ENCODE results near the gene SNX24. TPM values are rescaled to one million over a fixed set of nuclear protein-coding genes. Genes with fewer than 3 reads are reported as not detected.

The SNX24 gene
- total and polyA plus RNA-seq, 10 of the 15 experiments (the other 5 are each of a cell fraction or from before 2014, with no cell fraction given), result 0.15 to 6.6 (median 4.1) TPM

DNA sequence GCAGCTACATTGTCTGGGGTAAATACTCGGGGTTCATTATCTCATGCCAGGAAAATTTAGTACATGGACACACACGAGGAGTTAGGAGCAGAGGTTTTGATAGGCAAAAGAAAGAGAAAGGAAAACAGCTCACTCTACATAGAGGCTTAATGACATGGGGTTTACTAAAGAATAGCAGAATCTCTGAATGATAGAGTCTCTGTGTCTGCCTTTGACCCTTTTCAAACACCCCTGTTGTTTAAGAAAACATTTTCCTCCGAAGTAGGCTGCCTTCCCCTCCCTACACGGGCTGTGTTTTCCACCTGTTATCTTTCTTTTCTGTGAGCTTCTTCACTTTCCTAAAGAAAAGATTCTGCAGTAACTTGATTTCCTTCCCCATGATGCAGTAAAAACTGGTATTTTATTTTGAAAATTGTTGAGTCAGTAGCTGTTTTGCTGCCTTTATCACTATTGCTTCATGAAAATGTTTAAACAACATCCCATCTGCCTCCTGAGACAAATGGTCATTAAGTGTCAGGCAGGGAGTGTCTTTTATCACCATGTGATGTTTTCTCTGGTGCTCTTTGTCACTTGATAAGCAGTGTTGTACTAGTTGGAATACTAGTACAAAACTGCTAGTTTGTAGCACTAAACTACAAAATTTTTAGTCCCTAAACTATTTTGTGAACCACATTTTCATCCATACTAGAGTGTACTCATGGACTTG, 114.5 kb downstream of the SNX24 start (continued):
- TF ChIP-seq, protein P1, sequence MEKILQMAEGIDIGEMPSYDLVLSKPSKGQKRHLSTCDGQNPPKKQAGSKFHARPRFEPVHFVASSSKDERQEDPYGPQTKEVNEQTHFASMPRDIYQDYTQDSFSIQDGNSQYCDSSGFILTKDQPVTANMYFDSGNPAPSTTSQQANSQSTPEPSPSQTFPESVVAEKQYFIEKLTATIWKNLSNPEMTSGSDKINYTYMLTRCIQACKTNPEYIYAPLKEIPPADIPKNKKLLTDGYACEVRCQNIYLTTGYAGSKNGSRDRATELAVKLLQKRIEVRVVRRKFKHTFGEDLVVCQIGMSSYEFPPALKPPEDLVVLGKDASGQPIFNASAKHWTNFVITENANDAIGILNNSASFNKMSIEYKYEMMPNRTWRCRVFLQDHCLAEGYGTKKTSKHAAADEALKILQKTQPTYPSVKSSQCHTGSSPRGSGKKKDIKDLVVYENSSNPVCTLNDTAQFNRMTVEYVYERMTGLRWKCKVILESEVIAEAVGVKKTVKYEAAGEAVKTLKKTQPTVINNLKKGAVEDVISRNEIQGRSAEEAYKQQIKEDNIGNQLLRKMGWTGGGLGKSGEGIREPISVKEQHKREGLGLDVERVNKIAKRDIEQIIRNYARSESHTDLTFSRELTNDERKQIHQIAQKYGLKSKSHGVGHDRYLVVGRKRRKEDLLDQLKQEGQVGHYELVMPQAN (conservative IDR thresholded peaks at IDR 0.05), result no peak
- no peak for TF ChIP-seq CHD2 (IDR thresholded peaks at IDR 0.05; ENCODE audit: borderline replicate concordance, low read depth, low read length)
- TF ChIP-seq, protein P2, sequence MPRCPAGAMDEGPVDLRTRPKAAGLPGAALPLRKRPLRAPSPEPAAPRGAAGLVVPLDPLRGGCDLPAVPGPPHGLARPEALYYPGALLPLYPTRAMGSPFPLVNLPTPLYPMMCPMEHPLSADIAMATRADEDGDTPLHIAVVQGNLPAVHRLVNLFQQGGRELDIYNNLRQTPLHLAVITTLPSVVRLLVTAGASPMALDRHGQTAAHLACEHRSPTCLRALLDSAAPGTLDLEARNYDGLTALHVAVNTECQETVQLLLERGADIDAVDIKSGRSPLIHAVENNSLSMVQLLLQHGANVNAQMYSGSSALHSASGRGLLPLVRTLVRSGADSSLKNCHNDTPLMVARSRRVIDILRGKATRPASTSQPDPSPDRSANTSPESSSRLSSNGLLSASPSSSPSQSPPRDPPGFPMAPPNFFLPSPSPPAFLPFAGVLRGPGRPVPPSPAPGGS (IDR thresholded peaks at IDR 0.05; ENCODE audit: borderline replicate concordance, insufficient read depth, low read depth, low read length, poor library complexity, severe bottlenecking), result no peak
- no peak for TF ChIP-seq ETV6 (conservative IDR thresholded peaks at IDR 0.05 in 1 of 2, IDR thresholded peaks at IDR 0.05 in 1 of 2; ENCODE audit: borderline replicate concordance in 1 of 2, low read depth in 1 of 2)
- no peak for TF ChIP-seq SUZ12 (IDR thresholded peaks at IDR 0.05; ENCODE audit: unreplicated experiment)
- no peak for TF ChIP-seq ZNF217 (IDR thresholded peaks at IDR 0.05)
- TF ChIP-seq POLR2AphosphoS2 (IDR thresholded peaks at IDR 0.05; ENCODE audit: low read depth, low read length), result no peak
- no peak for TF ChIP-seq ZNF622 (IDR thresholded peaks at IDR 0.05)
- TF ChIP-seq HCFC1 (IDR thresholded peaks at IDR 0.05; ENCODE audit: low read length), result no peak

DNA sequence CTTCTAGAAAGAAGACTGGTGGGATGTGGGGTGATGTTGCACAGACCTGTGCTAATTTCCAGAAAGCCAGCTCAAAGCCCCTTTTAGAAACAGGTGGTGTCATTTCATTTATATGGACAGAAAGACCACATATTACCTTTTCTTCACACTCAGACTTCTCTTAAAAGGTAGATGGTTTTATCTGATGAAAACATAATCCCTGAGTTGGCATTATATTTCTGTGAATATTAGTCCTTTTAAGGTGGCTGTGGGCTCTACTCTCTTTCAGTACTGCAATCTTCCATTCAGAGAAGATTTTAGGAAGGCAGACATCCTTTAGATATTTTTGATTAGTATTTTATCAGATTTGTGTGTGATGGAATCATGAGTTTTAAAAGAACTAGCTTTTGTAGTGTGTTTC, 117.9 kb downstream of the SNX24 start:
- Histone ChIP-seq H3K27ac (ENCODE audit: control insufficient read depth, insufficient read depth) (no peak overlapping the region), H3K9me3 (replicated peaks; ENCODE audit: control insufficient read depth, insufficient read depth, low read length) (no peaks in the 10 kb centered on the region), H3K4me3 (no peak overlapping the region), H3K27me3 (replicated peaks in 1 of 2; ENCODE audit: control insufficient read depth in 2 of 2, insufficient read depth in 2 of 2, low read length in 1 of 2) (no peaks in the 10 kb centered on the region), H3K4me1 (ENCODE audit: control insufficient read depth, insufficient read depth, low read length) (peaks cover 7% of the 10 kb centered on the region), H2AFZ (ENCODE audit: control insufficient read depth, low read depth, low read length) (no peak overlapping the region), H4K20me1 (ENCODE audit: control insufficient read depth, insufficient read depth) (no peaks in the 10 kb centered on the region), H3K36me3 (ENCODE audit: control insufficient read depth in 2 of 2, insufficient read depth in 2 of 2, low read length in 1 of 2) (no peaks in the 10 kb centered on the region), H3K79me2 (ENCODE audit: control insufficient read depth, insufficient read depth, low read length) (no peaks in the 10 kb centered on the region), H3K9ac (ENCODE audit: control insufficient read depth, insufficient read depth, low read length) (no peak overlapping the region), H3K4me2 (ENCODE audit: control insufficient read depth, insufficient read depth) (no peak overlapping the region)
- ATAC-seq (no peak), FAIRE-seq (no peak), DNase-seq (ENCODE audit: low read depth, low spot score) (no peak)
- ChIA-PET POLR2A (no interaction called here), CTCF (no interaction called here), SMC1A (ENCODE audit: uncharacterized antibody, unreplicated experiment) (no interaction called here), RAD21 (ENCODE audit: unreplicated experiment) (no interaction called here)
- TF ChIP-seq KLF5 (IDR thresholded peaks at IDR 0.05; ENCODE audit: partially characterized antibody) (no peak), FOXM1 (IDR thresholded peaks at IDR 0.05; ENCODE audit: low read depth, low read length) (no peak)
- TF ChIP-seq, protein P1 (conservative IDR thresholded peaks at IDR 0.05), result no peak
- intact Hi-C loops (cut with micrococcal nuclease; ENCODE audit: unreplicated experiment), result no loop called here
- no TSS peak for BruUV-seq (replicated peaks)
- in situ Hi-C loops (cut with MboI), result no loop called here
